ENCODE measurements around the gene ARHGDIA.
A peak's percentile ranks its signal among the peaks of the same experiment; 100 is the strongest.

GRCh38 chr17:81842725-81843504 lies 28.2 kb downstream of the ARHGDIA start:
- TF ChIP-seq POLR2A (IDR thresholded peaks at IDR 0.05; ENCODE audit: low read depth, low read length) (0 out of 2 replicates have a peak, but pooled peaks have one; percentile 6), PAX5 (IDR thresholded peaks at IDR 0.05; ENCODE audit: insufficient read depth, low read length, severe bottlenecking) (no peak), TAF1 (IDR thresholded peaks at IDR 0.05; ENCODE audit: low read depth, low read length) (no peak), POLR2AphosphoS5 (IDR thresholded peaks at IDR 0.05; ENCODE audit: low read depth, low read length) (0 out of 2 replicates have a peak, but pooled peaks have one; percentile 39), SPI1 (IDR thresholded peaks at IDR 0.05; ENCODE audit: low read depth, low read length) (no peak), POU2F2 (IDR thresholded peaks at IDR 0.05; ENCODE audit: low read depth, low read length) (no peak)

All from GM12891 (cell line).